ENCODE measurements around the gene PPP6R2.

PPP6R2 gene

DNA sequence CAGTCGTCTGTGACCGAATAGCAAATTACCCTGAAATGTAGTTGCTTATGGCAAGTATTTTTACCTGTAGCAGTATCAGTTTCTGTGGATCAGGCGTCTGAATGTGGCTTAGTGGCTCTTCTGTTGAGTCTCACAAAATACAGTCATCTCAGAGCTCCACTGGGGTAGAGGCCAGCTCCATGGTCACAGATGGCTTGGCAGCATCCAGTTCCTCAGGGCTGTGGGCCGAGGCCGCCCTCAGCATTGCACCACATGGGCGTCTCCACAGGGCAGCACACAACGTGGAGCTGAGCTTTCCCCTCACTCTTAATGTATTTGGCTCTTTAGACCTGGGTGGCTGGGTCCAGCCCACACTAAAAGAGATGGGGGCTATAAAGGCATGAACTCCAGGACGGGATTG is 73.9 kb downstream of the PPP6R2 start:
- in situ Hi-C loops (cut with MboI; ENCODE audit: low sequenced_read_pairs, unreplicated experiment) = no loop called here
- TF ChIP-seq, protein P1, sequence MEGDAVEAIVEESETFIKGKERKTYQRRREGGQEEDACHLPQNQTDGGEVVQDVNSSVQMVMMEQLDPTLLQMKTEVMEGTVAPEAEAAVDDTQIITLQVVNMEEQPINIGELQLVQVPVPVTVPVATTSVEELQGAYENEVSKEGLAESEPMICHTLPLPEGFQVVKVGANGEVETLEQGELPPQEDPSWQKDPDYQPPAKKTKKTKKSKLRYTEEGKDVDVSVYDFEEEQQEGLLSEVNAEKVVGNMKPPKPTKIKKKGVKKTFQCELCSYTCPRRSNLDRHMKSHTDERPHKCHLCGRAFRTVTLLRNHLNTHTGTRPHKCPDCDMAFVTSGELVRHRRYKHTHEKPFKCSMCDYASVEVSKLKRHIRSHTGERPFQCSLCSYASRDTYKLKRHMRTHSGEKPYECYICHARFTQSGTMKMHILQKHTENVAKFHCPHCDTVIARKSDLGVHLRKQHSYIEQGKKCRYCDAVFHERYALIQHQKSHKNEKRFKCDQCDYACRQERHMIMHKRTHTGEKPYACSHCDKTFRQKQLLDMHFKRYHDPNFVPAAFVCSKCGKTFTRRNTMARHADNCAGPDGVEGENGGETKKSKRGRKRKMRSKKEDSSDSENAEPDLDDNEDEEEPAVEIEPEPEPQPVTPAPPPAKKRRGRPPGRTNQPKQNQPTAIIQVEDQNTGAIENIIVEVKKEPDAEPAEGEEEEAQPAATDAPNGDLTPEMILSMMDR (IDR thresholded peaks at IDR 0.05; ENCODE audit: borderline replicate concordance, control extremely low read depth, extremely low read depth, insufficient read depth, missing control alignments) = no peak
- no peak for DNase-seq (ENCODE audit: low spot score)

DNA sequence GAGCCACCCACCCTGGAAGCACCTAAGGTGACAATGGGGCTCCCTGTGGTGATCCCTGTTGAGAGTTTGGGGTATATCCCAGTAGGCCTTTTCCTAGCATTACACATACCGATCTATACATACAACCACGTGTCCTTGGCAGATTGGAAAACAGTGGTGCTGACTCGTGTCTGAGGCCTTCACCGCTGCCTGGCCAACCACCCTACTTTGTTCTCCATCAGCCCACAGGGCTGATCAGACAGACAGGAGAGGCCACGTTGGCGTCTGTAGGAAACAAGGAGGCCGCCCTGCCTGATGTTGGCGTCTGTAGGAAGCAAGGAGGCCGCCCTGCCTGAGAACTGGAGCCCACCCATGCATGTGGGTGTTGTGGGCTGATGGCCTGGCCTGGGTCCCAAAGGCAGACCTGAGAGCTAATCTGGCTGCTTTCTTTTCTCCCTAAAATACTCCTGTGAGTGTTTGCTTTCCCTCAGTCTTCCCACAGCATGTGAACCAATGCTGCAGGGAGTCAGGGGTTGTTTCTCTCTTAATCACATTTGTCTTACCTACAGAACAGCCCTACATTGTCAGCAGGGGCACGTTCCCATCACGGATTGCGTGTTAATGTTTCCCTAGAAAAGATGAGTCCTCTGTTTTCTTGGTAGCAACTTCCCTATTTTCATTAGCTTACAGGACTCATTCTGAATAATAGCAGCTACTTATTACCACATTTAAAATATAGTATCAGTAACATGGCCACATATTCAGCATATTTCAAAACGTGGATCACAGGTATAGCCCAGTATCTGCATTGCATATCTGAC is 74.5 kb downstream of the PPP6R2 start:
- TF ChIP-seq, protein P1 (IDR thresholded peaks at IDR 0.05; ENCODE audit: borderline replicate concordance, control extremely low read depth, extremely low read depth, insufficient read depth, missing control alignments) = no peak
- in situ Hi-C loops (cut with MboI; ENCODE audit: low sequenced_read_pairs, unreplicated experiment) = no loop called here
- no peak for DNase-seq (ENCODE audit: low spot score)

DNA sequence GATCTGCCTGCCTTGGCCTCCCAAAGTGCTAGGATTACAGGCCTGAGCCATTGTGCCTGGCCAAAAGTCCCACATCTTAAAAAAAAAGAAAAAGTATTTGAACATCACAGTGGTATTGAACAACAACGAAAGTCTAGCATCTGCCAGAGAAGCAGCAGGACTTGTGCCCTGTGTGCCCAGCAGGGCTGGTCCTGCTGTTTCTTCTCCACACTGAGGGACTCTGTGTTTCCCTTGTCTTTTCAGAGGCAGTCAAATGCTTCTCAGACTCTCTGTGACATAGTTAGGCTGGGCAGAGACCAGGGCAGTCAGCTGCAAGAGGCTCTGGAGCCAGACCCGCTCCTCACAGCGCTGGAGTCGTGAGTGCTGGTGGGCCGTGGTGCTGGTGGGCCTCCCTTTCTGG is 75.5 kb downstream of the PPP6R2 start:
- no peak for DNase-seq (ENCODE audit: low spot score)
- TF ChIP-seq, protein P1 (IDR thresholded peaks at IDR 0.05; ENCODE audit: borderline replicate concordance, control extremely low read depth, extremely low read depth, insufficient read depth, missing control alignments) = no peak
- in situ Hi-C loops (cut with MboI; ENCODE audit: low sequenced_read_pairs, unreplicated experiment) = no loop called here

DNA sequence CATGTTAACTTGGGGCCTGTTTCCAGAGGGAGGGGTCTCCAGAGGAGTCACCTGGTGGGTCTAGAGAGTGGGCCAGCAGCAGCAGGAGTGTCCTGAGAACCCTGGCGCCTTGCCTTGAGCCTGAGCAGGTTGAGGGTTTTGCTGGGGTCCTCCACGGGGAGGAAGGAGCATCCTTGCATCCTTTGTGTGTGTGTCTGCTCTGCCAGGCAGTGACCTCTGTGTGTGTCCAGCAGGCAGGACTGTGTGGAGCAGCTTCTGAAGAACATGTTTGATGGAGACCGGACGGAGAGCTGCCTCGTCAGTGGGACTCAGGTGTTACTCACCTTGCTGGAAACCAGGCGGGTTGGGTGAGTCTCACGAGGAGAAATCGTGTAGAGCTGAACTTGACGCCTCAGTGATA is 76.0 kb downstream of the PPP6R2 start:
- no peak for DNase-seq (ENCODE audit: low spot score)
- TF ChIP-seq, protein P1 (IDR thresholded peaks at IDR 0.05; ENCODE audit: borderline replicate concordance, control extremely low read depth, extremely low read depth, insufficient read depth, missing control alignments) = no peak
- in situ Hi-C loops (cut with MboI; ENCODE audit: low sequenced_read_pairs, unreplicated experiment) = no loop called here

DNA sequence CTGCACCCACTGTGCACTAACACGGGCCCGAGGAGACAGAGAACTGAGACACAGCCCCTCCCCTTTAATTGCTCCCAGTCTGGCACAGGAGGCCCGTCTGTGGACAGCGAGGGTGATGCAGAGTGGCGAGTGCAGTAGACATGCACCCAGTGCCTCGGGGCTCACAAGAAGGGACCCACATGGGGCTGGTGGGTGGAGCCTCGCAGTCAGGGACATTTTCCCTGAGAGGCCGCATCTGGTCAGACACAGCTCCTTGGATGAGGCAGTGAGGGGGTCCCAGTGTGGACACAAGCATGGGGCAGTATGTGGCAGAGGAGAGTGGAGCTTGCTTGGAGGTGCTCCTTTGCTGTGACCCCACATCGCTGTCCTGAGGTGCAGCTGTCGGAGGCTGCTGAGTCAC is 76.9 kb downstream of the PPP6R2 start:
- in situ Hi-C loops (cut with MboI; ENCODE audit: low sequenced_read_pairs, unreplicated experiment) = no loop called here
- no peak for DNase-seq (ENCODE audit: low spot score)

DNA sequence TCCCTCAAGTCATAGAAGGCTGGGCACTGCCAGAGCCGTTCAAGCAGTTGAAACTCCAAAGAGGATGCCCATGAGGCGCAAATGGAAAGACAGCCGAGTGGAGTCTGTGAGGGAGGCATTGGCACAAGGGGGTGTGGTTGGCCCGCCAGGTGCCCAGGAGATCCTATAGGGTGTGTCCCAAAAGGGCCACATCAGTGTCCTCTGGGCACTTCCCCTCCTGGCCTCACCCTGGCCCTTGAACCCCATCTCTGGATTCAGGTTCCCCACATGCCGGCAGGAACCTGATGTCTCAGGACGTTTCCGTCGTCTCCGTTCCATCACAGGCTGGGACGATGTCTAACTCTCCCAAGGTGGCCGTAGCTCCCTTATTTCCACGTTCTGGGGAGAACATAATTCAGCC is 77.5 kb downstream of the PPP6R2 start:
- DNase-seq (ENCODE audit: low spot score) = no peak
- in situ Hi-C loops (cut with MboI; ENCODE audit: low sequenced_read_pairs, unreplicated experiment) = no loop called here
- TF ChIP-seq, protein P1 (IDR thresholded peaks at IDR 0.05; ENCODE audit: borderline replicate concordance, control extremely low read depth, extremely low read depth, insufficient read depth, missing control alignments) = no peak

More for the DNA sequence above, 76.9 kb downstream of the PPP6R2 start:
- TF ChIP-seq, protein P1 (IDR thresholded peaks at IDR 0.05; ENCODE audit: borderline replicate concordance, control extremely low read depth, extremely low read depth, insufficient read depth, missing control alignments) = no peak
